Parathyroid adenoma (tissue), 2 donors: Measurements from ENCODE around the gene PDGFC.

Experiments
- H2AFZ ChIP-seq: fragments of 300-600 bp; sonication (generic); one replicate; pipeline ENCODE4 v1.7.0; 2017; ENCODE audit warnings: antibody characterized with exemption, mild to moderate bottlenecking
- H3K27ac ChIP-seq: fragments of 300-600 bp; sonication (generic); one replicate; pipeline ENCODE4 v1.7.0; 2017
- H3K27me3 ChIP-seq: fragments of 300-600 bp; sonication (generic); one replicate; pipeline ENCODE4 v1.7.0; 2017; ENCODE audit warnings: low read length; ENCODE audit not compliant: control insufficient read depth, insufficient read depth
- H3K36me3 ChIP-seq: fragments of 300-600 bp; sonication (generic); one replicate; pipeline ENCODE4 v1.7.0; 2017; ENCODE audit warnings: low read length; ENCODE audit not compliant: control insufficient read depth, insufficient read depth
- H3K4me1 ChIP-seq: fragments of 300-600 bp; sonication (generic); one replicate; pipeline ENCODE4 v1.7.0; 2017; ENCODE audit warnings: control low read depth
- H3K4me2 ChIP-seq: fragments of 300-600 bp; sonication (generic); one replicate; pipeline ENCODE4 v1.7.0; 2017; ENCODE audit warnings: low read length
- H3K4me3 ChIP-seq: fragments of 300-600 bp; sonication (generic); one replicate; pipeline ENCODE4 v1.7.0; 2017; ENCODE audit warnings: low read depth, low read length
- H3K79me2 ChIP-seq: fragments of 300-600 bp; sonication (generic); one replicate; pipeline ENCODE4 v1.7.0; 2017; ENCODE audit warnings: control low read depth
- H3K9ac ChIP-seq: fragments of 300-600 bp; sonication (generic); one replicate; pipeline ENCODE4 v1.7.0; 2017; ENCODE audit warnings: mild to moderate bottlenecking
- H3K9me3 ChIP-seq: fragments of 300-600 bp; sonication (generic); one replicate; pipeline ENCODE4 v1.7.0; 2017; ENCODE audit warnings: low read length; ENCODE audit not compliant: control insufficient read depth
- TF ChIP-seq, protein P1 (sequence below): fragments of 300-600 bp; sonication (generic); IDR thresholded peaks from one replicate; pipeline ENCODE4 v1.7.0; 2017; ENCODE audit warnings: antibody characterized with exemption, mild to moderate bottlenecking
- donor health status: primary hyperparathyroidism.

The PDGFC gene

DNA sequence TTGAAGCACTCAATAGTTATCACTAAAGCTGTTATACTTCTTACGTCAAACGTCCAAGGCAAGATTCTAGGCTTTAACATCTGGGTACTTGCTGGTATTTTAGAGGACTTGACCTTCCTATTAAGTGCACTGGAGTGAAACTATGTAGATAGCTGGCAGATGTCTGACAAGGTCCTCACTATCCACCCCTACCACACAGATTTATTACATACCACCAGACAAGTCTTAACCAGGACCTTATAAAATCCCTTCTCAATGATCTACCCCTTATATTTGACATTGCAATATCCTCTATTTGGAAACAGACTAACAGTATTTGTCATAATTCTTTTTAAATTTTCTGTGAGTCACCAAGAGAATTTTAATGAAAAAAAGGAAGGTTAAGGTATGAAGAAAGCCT is 78.8 kb downstream of the PDGFC start:
- H3K4me2 ChIP-seq = no peak overlapping the region
- H3K36me3 ChIP-seq = no peaks in the 10 kb centered on the region
- H3K79me2 ChIP-seq = no peaks in the 10 kb centered on the region
- no peak overlapping the region for H2AFZ ChIP-seq
- H3K9me3 ChIP-seq = no peaks in the 10 kb centered on the region
- TF ChIP-seq, protein P1, sequence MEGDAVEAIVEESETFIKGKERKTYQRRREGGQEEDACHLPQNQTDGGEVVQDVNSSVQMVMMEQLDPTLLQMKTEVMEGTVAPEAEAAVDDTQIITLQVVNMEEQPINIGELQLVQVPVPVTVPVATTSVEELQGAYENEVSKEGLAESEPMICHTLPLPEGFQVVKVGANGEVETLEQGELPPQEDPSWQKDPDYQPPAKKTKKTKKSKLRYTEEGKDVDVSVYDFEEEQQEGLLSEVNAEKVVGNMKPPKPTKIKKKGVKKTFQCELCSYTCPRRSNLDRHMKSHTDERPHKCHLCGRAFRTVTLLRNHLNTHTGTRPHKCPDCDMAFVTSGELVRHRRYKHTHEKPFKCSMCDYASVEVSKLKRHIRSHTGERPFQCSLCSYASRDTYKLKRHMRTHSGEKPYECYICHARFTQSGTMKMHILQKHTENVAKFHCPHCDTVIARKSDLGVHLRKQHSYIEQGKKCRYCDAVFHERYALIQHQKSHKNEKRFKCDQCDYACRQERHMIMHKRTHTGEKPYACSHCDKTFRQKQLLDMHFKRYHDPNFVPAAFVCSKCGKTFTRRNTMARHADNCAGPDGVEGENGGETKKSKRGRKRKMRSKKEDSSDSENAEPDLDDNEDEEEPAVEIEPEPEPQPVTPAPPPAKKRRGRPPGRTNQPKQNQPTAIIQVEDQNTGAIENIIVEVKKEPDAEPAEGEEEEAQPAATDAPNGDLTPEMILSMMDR = no peak
- no peak overlapping the region for H3K9ac ChIP-seq
- no peak overlapping the region for H3K27ac ChIP-seq
- H3K4me1 ChIP-seq = peaks cover 10% of the 10 kb centered on the region
- no peaks in the 10 kb centered on the region for H3K27me3 ChIP-seq
- no peak overlapping the region for H3K4me3 ChIP-seq

- TF ChIP-seq, protein P1 = no peak
- Histone ChIP-seq H3K27me3 (no peaks in the 10 kb centered on the region), H3K27ac (peak overlapping the region; percentile 66), H3K79me2 (peaks cover 7% of the 10 kb centered on the region), H3K36me3 (no peaks in the 10 kb centered on the region), H3K9me3 (no peaks in the 10 kb centered on the region), H2AFZ (no peak overlapping the region), H3K4me1 (peaks cover 10% of the 10 kb centered on the region), H3K9ac (no peak overlapping the region), H3K4me2 (peak overlapping the region; percentile 42), H3K4me3 (no peak overlapping the region)
These were observed 81.7 kb downstream of the PDGFC start for GRCh38 chr4:156889616-156890594.

GRCh38 chr4:156888762-156889161 is 82.8 kb downstream of the PDGFC start:
- Histone ChIP-seq H3K36me3 (no peaks in the 10 kb centered on the region), H3K9me3 (no peaks in the 10 kb centered on the region), H3K9ac (no peak overlapping the region), H2AFZ (no peak overlapping the region), H3K27ac (no peak overlapping the region), H3K4me2 (no peak overlapping the region), H3K27me3 (no peaks in the 10 kb centered on the region), H3K4me1 (peaks cover 13% of the 10 kb centered on the region), H3K79me2 (peaks cover 11% of the 10 kb centered on the region), H3K4me3 (no peak overlapping the region)
- TF ChIP-seq, protein P1 = no peak

DNA sequence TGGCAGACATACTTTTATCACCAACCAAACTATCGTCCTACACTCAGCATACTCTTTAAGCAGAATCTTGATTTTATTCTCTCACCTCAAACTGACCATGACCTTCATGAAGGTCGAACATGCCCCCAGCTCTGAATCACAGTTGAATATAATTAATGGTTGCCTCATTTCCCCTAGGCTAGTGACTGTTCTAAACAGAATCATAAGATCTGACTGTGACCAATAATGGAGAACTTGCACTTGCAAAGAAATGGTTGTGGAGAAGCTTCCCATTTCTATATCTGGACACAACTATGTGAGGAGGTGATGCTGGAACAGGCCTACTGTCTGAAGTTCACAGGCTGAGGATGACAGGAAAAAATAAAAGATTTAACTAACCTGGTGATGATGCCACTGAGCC is 85.1 kb downstream of the PDGFC start:
- no peaks in the 10 kb centered on the region for H3K27me3 ChIP-seq
- H3K9ac ChIP-seq = no peak overlapping the region
- H3K4me2 ChIP-seq = no peak overlapping the region
- no peaks in the 10 kb centered on the region for H3K9me3 ChIP-seq
- H3K4me3 ChIP-seq = no peak overlapping the region
- TF ChIP-seq, protein P1 = no peak
- H3K36me3 ChIP-seq = no peaks in the 10 kb centered on the region
- H3K79me2 ChIP-seq = peaks cover 13% of the 10 kb centered on the region
- no peak overlapping the region for H2AFZ ChIP-seq
- H3K27ac ChIP-seq = no peak overlapping the region
- H3K4me1 ChIP-seq = peaks cover 10% of the 10 kb centered on the region
